ENCODE measurements around the gene MS4A10.
"Not testable (repeated sequence)": the region's sequence is repeated elsewhere in the genome, so short reads cannot be mapped to it uniquely, and the experiment has no call there.

Gene MS4A10

GRCh38 chr11:60788401-60789125 lies 3.4 kb downstream of the MS4A10 start:
- peak; percentile 89 for DNase-seq

- no peak for DNase-seq
These were observed 5.6 kb downstream of the MS4A10 start for GRCh38 chr11:60790726-60791125.

- no peak for DNase-seq
These were observed 6.2 kb downstream of the MS4A10 start for GRCh38 chr11:60791153-60791933.

GRCh38 chr11:60792521-60792920 lies 7.4 kb downstream of the MS4A10 start:
- no peak for DNase-seq

GRCh38 chr11:60795291-60795690 lies 10.2 kb downstream of the MS4A10 start:
- no peak for DNase-seq

- no peak for DNase-seq
These were observed 12.9 kb downstream of the MS4A10 start for GRCh38 chr11:60797846-60798630.

GRCh38 chr11:60798631-60799030 lies 13.5 kb downstream of the MS4A10 start:
- no peak for DNase-seq

- DNase-seq, result no peak
These were observed 16.1 kb downstream of the MS4A10 start for GRCh38 chr11:60801194-60801593.

- no peak for DNase-seq
These were observed 18.3 kb downstream of the MS4A10 start for GRCh38 chr11:60803273-60803936.

GRCh38 chr11:60809249-60809648 lies 24.1 kb downstream of the MS4A10 start:
- no peak for DNase-seq

- DNase-seq, result no peak
These were observed 24.6 kb downstream of the MS4A10 start for GRCh38 chr11:60809691-60810090.

GRCh38 chr11:60810151-60810550 lies 25.0 kb downstream of the MS4A10 start:
- no peak for DNase-seq

GRCh38 chr11:60810569-60810968 lies 25.4 kb downstream of the MS4A10 start:
- DNase-seq, result no peak

GRCh38 chr11:60813324-60813723 lies 28.2 kb downstream of the MS4A10 start:
- DNase-seq, result no peak

- DNase-seq, result no peak
These were observed 29.0 kb downstream of the MS4A10 start for GRCh38 chr11:60814112-60814511.

GRCh38 chr11:60816590-60817157 lies 31.5 kb downstream of the MS4A10 start:
- no peak for DNase-seq

- no peak for DNase-seq
These were observed 32.9 kb downstream of the MS4A10 start for GRCh38 chr11:60818057-60818456.

- DNase-seq, result no peak
These were observed 36.9 kb downstream of the MS4A10 start for GRCh38 chr11:60821827-60822599.

- DNase-seq, result not testable (repeated sequence)
These were observed 38.7 kb downstream of the MS4A10 start for GRCh38 chr11:60823745-60824306.

- no peak for DNase-seq
These were observed 40.0 kb downstream of the MS4A10 start for GRCh38 chr11:60825118-60825517.

GRCh38 chr11:60825790-60826189 lies 40.7 kb downstream of the MS4A10 start:
- no peak for DNase-seq
